Gastroesophageal sphincter (tissue), 3 donors: ENCODE data around the gene ITGB2.

ENCODE experiments used
- POLR2A ChIP-seq, 2 donors: fragments of 450-650 bp; IDR thresholded peaks; one replicate each; pipeline ENCODE4 v1.6.1; 2017; ENCODE audit warnings: antibody characterized with exemption in 2 of 2, mild to moderate bottlenecking in 2 of 2, moderate library complexity in 1 of 2
- POLR2AphosphoS5 ChIP-seq: sonication (generic); formaldehyde crosslinking; IDR thresholded peaks from one replicate; pipeline ENCODE4 v1.6.1; 2017; ENCODE audit warnings: antibody characterized with exemption
- TF ChIP-seq, protein P1 (sequence below), 4 experiments: fragments of 200-600 bp in 2 of 4; fragments of 450-650 bp in 2 of 4; sonication (generic) in 1 of 4; IDR thresholded peaks; one replicate each; pipeline ENCODE4 v1.5.1; 2017 to 2019; ENCODE audit warnings: antibody characterized with exemption in 4 of 4, mild to moderate bottlenecking in 2 of 4, moderate library complexity in 2 of 4

- TF ChIP-seq, protein P1, sequence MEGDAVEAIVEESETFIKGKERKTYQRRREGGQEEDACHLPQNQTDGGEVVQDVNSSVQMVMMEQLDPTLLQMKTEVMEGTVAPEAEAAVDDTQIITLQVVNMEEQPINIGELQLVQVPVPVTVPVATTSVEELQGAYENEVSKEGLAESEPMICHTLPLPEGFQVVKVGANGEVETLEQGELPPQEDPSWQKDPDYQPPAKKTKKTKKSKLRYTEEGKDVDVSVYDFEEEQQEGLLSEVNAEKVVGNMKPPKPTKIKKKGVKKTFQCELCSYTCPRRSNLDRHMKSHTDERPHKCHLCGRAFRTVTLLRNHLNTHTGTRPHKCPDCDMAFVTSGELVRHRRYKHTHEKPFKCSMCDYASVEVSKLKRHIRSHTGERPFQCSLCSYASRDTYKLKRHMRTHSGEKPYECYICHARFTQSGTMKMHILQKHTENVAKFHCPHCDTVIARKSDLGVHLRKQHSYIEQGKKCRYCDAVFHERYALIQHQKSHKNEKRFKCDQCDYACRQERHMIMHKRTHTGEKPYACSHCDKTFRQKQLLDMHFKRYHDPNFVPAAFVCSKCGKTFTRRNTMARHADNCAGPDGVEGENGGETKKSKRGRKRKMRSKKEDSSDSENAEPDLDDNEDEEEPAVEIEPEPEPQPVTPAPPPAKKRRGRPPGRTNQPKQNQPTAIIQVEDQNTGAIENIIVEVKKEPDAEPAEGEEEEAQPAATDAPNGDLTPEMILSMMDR (IDR thresholded peaks at IDR 0.05), result no peak
- TF ChIP-seq POLR2AphosphoS5 (no peak), POLR2A (IDR thresholded peaks at IDR 0.05) (no peak)
Observed at GRCh38 chr21:44952929-44953627, 32.4 kb upstream of the ITGB2 start.
